Hepatocyte (in vitro differentiated cells): ENCODE measurements around the gene MTURN. TPM values are rescaled to one million over a fixed set of nuclear protein-coding genes. Genes with fewer than 3 reads are reported as not detected.
A peak's percentile ranks its signal among the peaks of the same experiment; 100 is the strongest.

Experiments
- DNase-seq: peaks from one replicate; pipeline ENCODE4 v3.0.0-alpha.2; 2016; ENCODE audit warnings: low spot score
- H2AFZ ChIP-seq: fragments of 200-600 bp; sonication (generic); 2 replicates; pipeline ENCODE4 v1.6.0; 2016; ENCODE audit warnings: antibody characterized with exemption, mild to moderate bottlenecking
- H3K27ac ChIP-seq: fragments of 200-600 bp; sonication (generic); 2 replicates; pipeline ENCODE4 v1.5.1; 2016; ENCODE audit warnings: mild to moderate bottlenecking
- H3K27me3 ChIP-seq: fragments of 200-600 bp; sonication (generic); 2 replicates; pipeline ENCODE4 v1.6.1; 2016
- H3K36me3 ChIP-seq: fragments of 200-600 bp; sonication (generic); replicated peaks from 2 replicates; pipeline ENCODE4 v1.5.1; 2016; ENCODE audit warnings: low read depth; ENCODE audit not compliant: insufficient read depth
- H3K4me1 ChIP-seq: fragments of 200-600 bp; sonication (generic); 2 replicates; pipeline ENCODE4 v1.5.1; 2016; ENCODE audit warnings: mild to moderate bottlenecking, moderate library complexity; ENCODE audit not compliant: insufficient read depth
- H3K4me2 ChIP-seq: fragments of 200-600 bp; sonication (generic); 2 replicates; pipeline ENCODE4 v1.6.0; 2016
- H3K4me3 ChIP-seq: fragments of 200-600 bp; sonication (generic); 2 replicates; pipeline ENCODE4 v1.5.1; 2016; ENCODE audit warnings: mild to moderate bottlenecking
- H3K79me2 ChIP-seq: fragments of 200-600 bp; sonication (generic); 2 replicates; pipeline ENCODE4 v1.6.0; 2017; ENCODE audit warnings: mild to moderate bottlenecking
- H3K9me2 ChIP-seq: fragments of 200-600 bp; sonication (generic); replicated peaks from 2 replicates; pipeline ENCODE4 v1.6.0; 2017; ENCODE audit warnings: mild to moderate bottlenecking; ENCODE audit not compliant: insufficient read depth
- H3K9me3 ChIP-seq: fragments of 200-600 bp; sonication (generic); 2 replicates; pipeline ENCODE4 v1.5.1; 2016; ENCODE audit warnings: low read depth, mild to moderate bottlenecking
- H4K20me1 ChIP-seq: fragments of 200-600 bp; sonication (generic); 2 replicates; pipeline ENCODE4 v1.6.0; 2016; ENCODE audit warnings: mild to moderate bottlenecking; ENCODE audit not compliant: insufficient read depth, poor library complexity, severe bottlenecking
- CTCF ChIP-seq: fragments of 200-600 bp; sonication (generic); IDR thresholded peaks from 2 replicates; pipeline ENCODE4 v1.5.1; 2016; ENCODE audit warnings: antibody characterized with exemption, mild to moderate bottlenecking; ENCODE audit not compliant: poor library complexity
- EZH2 ChIP-seq: fragments of 200-600 bp; sonication (generic); IDR thresholded peaks from 2 replicates; pipeline ENCODE4 v1.6.1; 2016; ENCODE audit warnings: antibody characterized with exemption, mild to moderate bottlenecking, borderline replicate concordance
- EZH2phosphoT487 ChIP-seq: fragments of 200-600 bp; sonication (generic); IDR thresholded peaks from one replicate; pipeline ENCODE4 v1.6.1; 2018; ENCODE audit warnings: antibody characterized with exemption, mild to moderate bottlenecking, low read depth, moderate library complexity; ENCODE audit not compliant: unreplicated experiment, severe bottlenecking
- WGBS: methylation state at CpG from one replicate; pipeline ENCODE4 v1.1.6; 2016; ENCODE audit warnings: low lambda C conversion rate; ENCODE audit errors: missing lambda C conversion rate; 5-methylcytosine and 5-hydroxymethylcytosine counted together
- polyA plus RNA-seq: library from polyadenylated mRNA; unstranded; fragments of >200 nt; fragmentation: Nextera tagmentation; extraction: Ambion mirVana; gene quantifications from 2 replicates; pipeline ENCODE4 v1.2.1, GENCODE V29; 2016
- total RNA-seq: library from RNA; depleted of rRNA; stranded (reverse); fragments of >200 nt; gene quantifications from 2 replicates; pipeline ENCODE4 v1.2.3, GENCODE V29; 2014

MTURN gene
- total and polyA plus RNA-seq, 2 experiments from 2014 or later, result 4.5 to 14.5 TPM

GRCh38 chr7:30170476-30171205 lies 35.9 kb downstream of the MTURN start:
- H3K9me3 ChIP-seq, result no peaks in the 10 kb centered on the region
- WGBS, result 82% methylated on average over 6 of the region's 6 CpGs
- no peak overlapping the region for H3K4me2 ChIP-seq
- H3K27ac ChIP-seq, result no peak overlapping the region
- no peak overlapping the region for H2AFZ ChIP-seq
- H3K27me3 ChIP-seq, result no peaks in the 10 kb centered on the region
- no peaks in the 10 kb centered on the region for H3K9me2 ChIP-seq
- no peak overlapping the region for H3K4me3 ChIP-seq
- H3K79me2 ChIP-seq, result no peaks in the 10 kb centered on the region
- no peak for DNase-seq
- no peak for TF ChIP-seq EZH2phosphoT487
- no peak for TF ChIP-seq CTCF
- no peak for TF ChIP-seq EZH2
- H4K20me1 ChIP-seq, result no peaks in the 10 kb centered on the region
- no peaks in the 10 kb centered on the region for H3K36me3 ChIP-seq
- H3K4me1 ChIP-seq, result peaks cover 8% of the 10 kb centered on the region

GRCh38 chr7:30171766-30172447 lies 37.1 kb downstream of the MTURN start:
- no peaks in the 10 kb centered on the region for H3K9me3 ChIP-seq
- no peak overlapping the region for H3K27ac ChIP-seq
- no peaks in the 10 kb centered on the region for H3K27me3 ChIP-seq
- no peak overlapping the region for H2AFZ ChIP-seq
- TF ChIP-seq EZH2 (no peak), CTCF (no peak), EZH2phosphoT487 (no peak)
- no peaks in the 10 kb centered on the region for H3K9me2 ChIP-seq
- H3K79me2 ChIP-seq, result no peaks in the 10 kb centered on the region
- no peak overlapping the region for H3K4me3 ChIP-seq
- H4K20me1 ChIP-seq, result no peaks in the 10 kb centered on the region
- H3K4me1 ChIP-seq, result peaks cover under 1% of the 10 kb centered on the region
- H3K4me2 ChIP-seq, result no peak overlapping the region
- no peaks in the 10 kb centered on the region for H3K36me3 ChIP-seq
- DNase-seq, result no peak
- WGBS, result 93% methylated on average over 9 of the region's 9 CpGs

- no peaks in the 10 kb centered on the region for H3K79me2 ChIP-seq
- H3K9me2 ChIP-seq, result no peaks in the 10 kb centered on the region
- no peak for DNase-seq
- no peaks in the 10 kb centered on the region for H3K36me3 ChIP-seq
- no peaks in the 10 kb centered on the region for H4K20me1 ChIP-seq
- 86% methylated on average over 3 of the region's 3 CpGs for WGBS
- no peak overlapping the region for H2AFZ ChIP-seq
- H3K4me1 ChIP-seq, result no peaks in the 10 kb centered on the region
- H3K27me3 ChIP-seq, result no peaks in the 10 kb centered on the region
- peak overlapping the region; percentile 32 for H3K27ac ChIP-seq
- TF ChIP-seq EZH2, result no peak
- no peak for TF ChIP-seq CTCF
- TF ChIP-seq EZH2phosphoT487, result no peak
- H3K4me3 ChIP-seq, result no peak overlapping the region
- no peak overlapping the region for H3K4me2 ChIP-seq
- no peaks in the 10 kb centered on the region for H3K9me3 ChIP-seq
Observed at GRCh38 chr7:30172451-30172850, 37.7 kb downstream of the MTURN start.
